Measurements from ENCODE around the gene ECEL1. TPM values are rescaled to one million over a fixed set of nuclear protein-coding genes. Genes with fewer than 3 reads are reported as not detected.

The ECEL1 gene
- total and polyA plus RNA-seq, 2 experiments from 2014 or later = 1.1 to 1.2 TPM

- no peaks in the 10 kb centered on the region for H4K20me1 ChIP-seq (ENCODE audit: insufficient read depth, poor library complexity, severe bottlenecking)
- no peaks in the 10 kb centered on the region for H3K9me3 ChIP-seq (ENCODE audit: low read depth)
- H3K4me1 ChIP-seq (ENCODE audit: insufficient read depth) = peaks cover 10% of the 10 kb centered on the region
- no peaks in the 10 kb centered on the region for H3K79me2 ChIP-seq
- no peak overlapping the region for H3K4me2 ChIP-seq
- 94% methylated on average over 13 of the region's 14 CpGs for WGBS (ENCODE audit: low lambda C conversion rate, missing lambda C conversion rate)
- no peaks in the 10 kb centered on the region for H3K36me3 ChIP-seq (replicated peaks; ENCODE audit: insufficient read depth, low read depth)
- DNase-seq (ENCODE audit: low spot score) = no peak
- no peak overlapping the region for H3K27ac ChIP-seq
- no peak overlapping the region for H3K4me3 ChIP-seq
- no peak overlapping the region for H2AFZ ChIP-seq
- H3K9me2 ChIP-seq (replicated peaks; ENCODE audit: insufficient read depth) = no peaks in the 10 kb centered on the region
- peaks cover 40% of the 10 kb centered on the region for H3K27me3 ChIP-seq
- TF ChIP-seq EZH2 (IDR thresholded peaks at IDR 0.05; ENCODE audit: borderline replicate concordance) = no peak
- TF ChIP-seq CTCF (IDR thresholded peaks at IDR 0.05; ENCODE audit: poor library complexity) = no peak
- TF ChIP-seq EZH2phosphoT487 (IDR thresholded peaks at IDR 0.05; ENCODE audit: low read depth, severe bottlenecking, unreplicated experiment) = no peak
Observed at GRCh38 chr2:232525199-232525598, 37.6 kb upstream of the ECEL1 start.

GRCh38 chr2:232524771-232525170 is 37.1 kb upstream of the ECEL1 start:
- Histone ChIP-seq H3K9me2 (replicated peaks; ENCODE audit: insufficient read depth) (no peaks in the 10 kb centered on the region), H3K27ac (no peak overlapping the region), H3K9me3 (ENCODE audit: low read depth) (no peaks in the 10 kb centered on the region), H2AFZ (no peak overlapping the region), H3K79me2 (no peaks in the 10 kb centered on the region), H3K4me2 (no peak overlapping the region), H3K4me3 (no peak overlapping the region), H3K4me1 (ENCODE audit: insufficient read depth) (peaks cover 10% of the 10 kb centered on the region), H3K27me3 (peaks cover 40% of the 10 kb centered on the region), H4K20me1 (ENCODE audit: insufficient read depth, poor library complexity, severe bottlenecking) (no peaks in the 10 kb centered on the region), H3K36me3 (replicated peaks; ENCODE audit: insufficient read depth, low read depth) (no peaks in the 10 kb centered on the region)
- TF ChIP-seq EZH2 (IDR thresholded peaks at IDR 0.05; ENCODE audit: borderline replicate concordance) (no peak), CTCF (IDR thresholded peaks at IDR 0.05; ENCODE audit: poor library complexity) (no peak), EZH2phosphoT487 (IDR thresholded peaks at IDR 0.05; ENCODE audit: low read depth, severe bottlenecking, unreplicated experiment) (no peak)
- 71% methylated on average over 3 of the region's 6 CpGs for WGBS (ENCODE audit: low lambda C conversion rate, missing lambda C conversion rate)
- DNase-seq (ENCODE audit: low spot score) = no peak

GRCh38 chr2:232523682-232524597 is 36.3 kb upstream of the ECEL1 start:
- Histone ChIP-seq H3K9me2 (replicated peaks; ENCODE audit: insufficient read depth) (no peaks in the 10 kb centered on the region), H3K9me3 (ENCODE audit: low read depth) (no peaks in the 10 kb centered on the region), H3K4me1 (ENCODE audit: insufficient read depth) (peaks cover 10% of the 10 kb centered on the region), H2AFZ (no peak overlapping the region), H3K79me2 (no peaks in the 10 kb centered on the region), H4K20me1 (ENCODE audit: insufficient read depth, poor library complexity, severe bottlenecking) (no peaks in the 10 kb centered on the region), H3K27ac (no peak overlapping the region), H3K4me3 (peak overlapping the region; percentile 20), H3K4me2 (peak overlapping the region; percentile 90), H3K27me3 (peaks cover 40% of the 10 kb centered on the region), H3K36me3 (replicated peaks; ENCODE audit: insufficient read depth, low read depth) (no peaks in the 10 kb centered on the region)
- WGBS (ENCODE audit: low lambda C conversion rate, missing lambda C conversion rate) = 3% methylated on average over 36 of the region's 75 CpGs
- peak; percentile 71 for DNase-seq (ENCODE audit: low spot score)
- peak; percentile 76 for TF ChIP-seq EZH2 (IDR thresholded peaks at IDR 0.05; ENCODE audit: borderline replicate concordance)
- TF ChIP-seq EZH2phosphoT487 (IDR thresholded peaks at IDR 0.05; ENCODE audit: low read depth, severe bottlenecking, unreplicated experiment) = no peak
- TF ChIP-seq CTCF (IDR thresholded peaks at IDR 0.05; ENCODE audit: poor library complexity) = peak; percentile 41
